ENCODE measurements around the gene C2. TPM values are rescaled to one million over a fixed set of nuclear protein-coding genes. Genes with fewer than 3 reads are reported as not detected.
"Not testable (repeated sequence)": the region's sequence is repeated elsewhere in the genome, so short reads cannot be mapped to it uniquely, and the experiment has no call there.

The C2 gene
- total and polyA plus RNA-seq, 8 donors: 1.7 to 24.6 (median 4.9) TPM; not detected in 1

DNA sequence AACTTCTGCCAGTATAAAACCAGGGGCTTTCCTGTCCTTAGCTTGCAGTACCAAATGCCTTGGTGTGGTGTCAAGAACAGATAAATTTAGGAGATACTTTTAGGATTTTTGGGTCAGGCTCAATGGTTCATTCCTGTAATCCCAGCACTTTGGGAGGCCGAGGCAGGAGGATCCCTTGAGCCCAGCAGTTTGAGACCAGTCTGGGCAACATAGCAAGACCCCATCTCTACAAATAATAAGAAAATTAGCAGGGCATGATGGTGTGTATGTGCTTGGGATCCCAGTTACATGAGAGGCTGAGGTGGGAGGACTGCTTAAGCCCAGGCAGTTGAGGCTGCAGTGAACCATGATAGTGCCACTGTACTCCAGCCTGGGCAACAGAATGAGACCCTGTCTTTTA is 22.5 kb upstream of the C2 start:
- Histone ChIP-seq H3K4me3 (no peak overlapping the region), H3K27me3 (no peaks in the 10 kb centered on the region), H3K9me3 (no peaks in the 10 kb centered on the region), H3K4me1 (peaks cover 16 to 43% (median 31%) of the 10 kb centered on the region in 4 donors), H3K27ac (no peak overlapping the region), H3K36me3 (no peaks in the 10 kb centered on the region)
- no peak for TF ChIP-seq EP300 (IDR thresholded peaks at IDR 0.05)
- no peak for DNase-seq
- WGBS, 5 donors: 81 to 100% (median 90%) methylated on average over 1 of the region's 1 CpG
- intact Hi-C loops (cut with DNase I; ENCODE audit: low total_unique reads): loop anchor here (5.0 kb wide), 1 partner anchor 47 kb away; no protein-coding TSS in a partner anchor

DNA sequence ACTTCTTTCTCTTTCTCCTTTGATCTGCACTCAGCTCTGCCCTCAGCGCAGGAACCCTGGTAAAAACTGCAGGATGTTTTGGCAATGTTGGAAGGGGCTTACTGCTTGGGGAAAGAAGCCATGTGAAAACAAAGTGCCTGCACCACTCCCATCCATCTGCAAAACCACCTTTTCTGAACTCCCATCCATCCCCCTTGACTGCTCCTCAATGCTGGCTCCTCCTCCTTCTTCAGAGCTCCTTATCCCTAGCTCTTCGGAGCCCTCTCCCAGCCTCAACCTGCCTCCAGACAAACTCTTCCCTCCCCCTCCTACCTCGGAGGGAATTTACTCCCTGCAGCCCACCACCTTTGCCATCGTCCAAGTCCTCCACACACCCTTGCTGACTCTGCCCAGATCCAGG is 21.4 kb upstream of the C2 start:
- Histone ChIP-seq H3K4me1 (peaks cover 11 to 36% (median 22%) of the 10 kb centered on the region in 4 donors), H3K4me3 (no peak overlapping the region), H3K36me3 (no peaks in the 10 kb centered on the region), H3K27ac (no peak overlapping the region), H3K9me3 (no peaks in the 10 kb centered on the region), H3K27me3 (no peaks in the 10 kb centered on the region)
- TF ChIP-seq EP300 (IDR thresholded peaks at IDR 0.05): no peak
- no peak for TF ChIP-seq POLR2A (IDR thresholded peaks at IDR 0.05)
- no peak for TF ChIP-seq POLR2AphosphoS5 (IDR thresholded peaks at IDR 0.05)
- TF ChIP-seq, protein P1, sequence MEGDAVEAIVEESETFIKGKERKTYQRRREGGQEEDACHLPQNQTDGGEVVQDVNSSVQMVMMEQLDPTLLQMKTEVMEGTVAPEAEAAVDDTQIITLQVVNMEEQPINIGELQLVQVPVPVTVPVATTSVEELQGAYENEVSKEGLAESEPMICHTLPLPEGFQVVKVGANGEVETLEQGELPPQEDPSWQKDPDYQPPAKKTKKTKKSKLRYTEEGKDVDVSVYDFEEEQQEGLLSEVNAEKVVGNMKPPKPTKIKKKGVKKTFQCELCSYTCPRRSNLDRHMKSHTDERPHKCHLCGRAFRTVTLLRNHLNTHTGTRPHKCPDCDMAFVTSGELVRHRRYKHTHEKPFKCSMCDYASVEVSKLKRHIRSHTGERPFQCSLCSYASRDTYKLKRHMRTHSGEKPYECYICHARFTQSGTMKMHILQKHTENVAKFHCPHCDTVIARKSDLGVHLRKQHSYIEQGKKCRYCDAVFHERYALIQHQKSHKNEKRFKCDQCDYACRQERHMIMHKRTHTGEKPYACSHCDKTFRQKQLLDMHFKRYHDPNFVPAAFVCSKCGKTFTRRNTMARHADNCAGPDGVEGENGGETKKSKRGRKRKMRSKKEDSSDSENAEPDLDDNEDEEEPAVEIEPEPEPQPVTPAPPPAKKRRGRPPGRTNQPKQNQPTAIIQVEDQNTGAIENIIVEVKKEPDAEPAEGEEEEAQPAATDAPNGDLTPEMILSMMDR (IDR thresholded peaks at IDR 0.05): no peak
- no peak for DNase-seq
- 30 to 46% (median 41%) methylated on average over 4 of the region's 4 CpGs for WGBS, 5 donors
- intact Hi-C loops (cut with DNase I; ENCODE audit: low total_unique reads): loop anchor here (5.0 kb wide), 1 partner anchor 46 kb away; no protein-coding TSS in a partner anchor

DNA sequence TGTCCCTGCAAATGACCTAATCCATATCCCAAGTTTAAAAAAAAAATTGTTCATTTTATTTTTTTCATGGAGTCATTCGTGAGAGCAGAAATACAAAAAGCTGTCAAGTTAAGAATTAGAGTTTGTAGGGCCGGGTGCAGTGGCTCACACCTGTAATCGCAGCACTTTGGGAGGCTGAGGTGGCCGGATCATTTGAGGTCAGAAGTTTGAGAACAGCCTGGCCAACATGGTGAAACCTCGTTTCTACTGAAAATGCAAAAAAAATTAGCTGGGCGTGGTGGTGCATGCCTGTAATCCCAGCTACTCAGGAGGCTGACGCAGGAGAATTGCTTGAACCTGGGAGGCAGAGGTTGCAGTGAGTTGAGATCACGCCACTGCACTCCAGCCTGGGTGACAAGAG is 20.8 kb upstream of the C2 start:
- intact Hi-C loops (cut with DNase I; ENCODE audit: low total_unique reads): loop anchor here (5.0 kb wide), 1 partner anchor 46 kb away; no protein-coding TSS in a partner anchor
- not testable (repeated sequence) for H3K9me3 ChIP-seq, H3K36me3 ChIP-seq, DNase-seq, H3K27me3 ChIP-seq, H3K4me3 ChIP-seq, H3K27ac ChIP-seq
- 74 to 82% (median 77%) methylated on average over 8 of the region's 8 CpGs for WGBS, 5 donors
- H3K4me1 ChIP-seq: peaks cover 9 to 36% (median 19%) of the 10 kb centered on the region in 4 donors

DNA sequence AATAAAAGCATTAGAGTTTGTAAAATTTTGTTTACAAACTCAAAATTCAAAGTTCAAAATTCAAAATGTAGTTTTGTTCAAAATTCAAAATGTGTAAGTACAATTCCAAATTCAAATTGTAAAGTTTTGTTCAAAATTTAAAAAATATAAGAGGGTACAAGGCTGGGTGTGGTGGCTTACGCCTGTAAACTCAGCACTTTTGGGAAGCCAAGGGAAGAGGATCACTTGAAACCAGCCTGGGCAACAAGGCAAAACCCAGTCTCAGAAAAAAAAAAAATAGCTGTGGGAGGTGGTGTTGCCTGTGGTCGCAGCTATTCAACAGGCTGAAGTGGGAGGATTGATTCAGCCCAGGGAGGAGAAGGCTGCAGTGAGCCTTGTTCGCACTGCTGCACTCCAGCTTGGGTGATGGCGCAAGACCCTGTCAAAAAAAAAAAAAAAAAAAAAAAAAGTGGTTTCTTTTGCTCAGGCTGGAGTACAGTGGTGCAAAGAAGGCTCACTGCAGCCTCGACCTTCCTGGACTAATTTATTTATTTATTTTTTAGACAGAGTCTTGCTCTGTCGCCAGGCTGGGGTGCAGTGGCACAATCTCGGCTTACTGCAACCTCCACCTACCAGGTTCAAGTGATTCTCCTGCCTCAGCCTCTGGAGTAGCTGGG is 20.2 kb upstream of the C2 start:
- TF ChIP-seq POLR2A (IDR thresholded peaks at IDR 0.05) (no peak), POLR2AphosphoS5 (IDR thresholded peaks at IDR 0.05) (no peak), EP300 (IDR thresholded peaks at IDR 0.05) (no peak)
- TF ChIP-seq, protein P1 (IDR thresholded peaks at IDR 0.05): no peak
- WGBS, 5 donors: 48 to 63% (median 59%) methylated on average over 7 of the region's 7 CpGs
- H3K4me1 ChIP-seq: peaks cover 9 to 38% (median 19%) of the 10 kb centered on the region in 4 donors
- no peak overlapping the region for H3K27ac ChIP-seq
- no peak for DNase-seq
- no peaks in the 10 kb centered on the region for H3K27me3 ChIP-seq
- H3K9me3 ChIP-seq: no peaks in the 10 kb centered on the region
- H3K4me3 ChIP-seq: no peak overlapping the region
- intact Hi-C loops (cut with DNase I; ENCODE audit: low total_unique reads): loop anchor here (5.0 kb wide), 1 partner anchor 45 kb away; no protein-coding TSS in a partner anchor
- H3K36me3 ChIP-seq: no peaks in the 10 kb centered on the region

DNA sequence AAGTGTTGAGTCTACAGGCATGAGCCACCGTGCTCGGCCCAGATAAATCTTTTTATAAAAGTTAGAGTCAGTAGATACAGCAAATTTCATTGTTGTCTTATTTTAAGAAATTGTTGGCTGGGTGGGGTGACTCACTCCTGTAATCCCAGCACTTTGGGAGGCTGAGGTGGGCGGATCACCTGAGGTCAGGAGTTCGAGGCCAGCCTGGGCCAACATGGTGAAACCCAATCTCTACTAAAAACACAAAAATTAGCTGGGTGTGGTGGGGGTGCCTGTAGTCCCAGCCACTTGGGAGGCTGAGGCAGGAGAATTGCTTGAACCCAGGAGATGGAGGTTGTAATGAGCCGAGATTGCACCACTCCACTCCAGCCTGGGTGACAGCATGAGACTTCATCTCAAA is 19.3 kb upstream of the C2 start:
- H3K9me3 ChIP-seq, H3K36me3 ChIP-seq, H3K27me3 ChIP-seq, DNase-seq, H3K4me3 ChIP-seq, H3K27ac ChIP-seq: not testable (repeated sequence)
- intact Hi-C loops (cut with DNase I; ENCODE audit: low total_unique reads): loop anchor here (5.0 kb wide), 1 partner anchor 44 kb away; no protein-coding TSS in a partner anchor
- peaks cover under 1 to 28% (median 10%) of the 10 kb centered on the region in 4 donors for H3K4me1 ChIP-seq
- WGBS, 5 donors: 81 to 89% (median 82%) methylated on average over 5 of the region's 5 CpGs

DNA sequence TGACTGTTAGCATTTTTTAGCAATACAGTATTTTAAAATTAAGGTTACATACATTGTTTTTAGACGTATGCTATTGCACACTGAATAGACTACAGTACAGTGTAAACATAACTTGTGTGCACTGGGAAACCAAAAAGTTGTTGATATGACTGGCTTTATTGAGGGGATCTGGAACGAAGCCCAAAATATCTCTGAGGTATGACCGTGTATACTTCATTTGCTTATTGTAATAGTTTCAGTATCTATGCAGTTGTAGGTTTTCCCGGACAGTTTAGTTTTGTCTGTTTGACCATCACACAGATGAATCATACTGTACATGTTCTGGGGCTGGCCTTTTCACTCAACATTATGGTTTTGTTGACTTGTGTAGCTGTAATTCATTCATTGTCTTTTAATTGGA is 18.7 kb upstream of the C2 start:
- TF ChIP-seq POLR2AphosphoS5 (IDR thresholded peaks at IDR 0.05) (no peak), POLR2A (IDR thresholded peaks at IDR 0.05) (no peak)
- intact Hi-C loops (cut with DNase I; ENCODE audit: low total_unique reads): loop anchor here (5.0 kb wide), 1 partner anchor 44 kb away; no protein-coding TSS in a partner anchor

DNA sequence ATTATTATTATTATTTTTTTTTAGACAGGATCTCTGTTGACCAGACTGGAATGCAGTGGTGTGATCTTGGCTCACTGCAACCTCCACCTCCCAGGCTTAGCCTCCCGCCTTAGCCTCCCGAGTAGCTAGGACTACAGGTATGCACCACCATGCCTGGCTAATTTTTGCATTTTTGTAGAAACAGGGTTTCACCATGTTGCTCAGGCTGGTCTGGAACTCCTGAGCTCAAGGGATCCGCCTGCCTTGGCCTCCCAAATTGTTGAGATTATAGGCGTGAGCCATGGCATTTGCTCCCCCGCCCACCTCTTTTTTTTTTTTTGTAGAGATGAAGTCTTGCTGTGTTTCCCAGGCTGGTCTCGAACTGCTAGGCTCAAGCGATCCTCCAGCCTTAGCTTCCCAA is 18.2 kb upstream of the C2 start:
- peaks cover 0 to 20% (median 6%) of the 10 kb centered on the region in 4 donors for H3K4me1 ChIP-seq
- H3K9me3 ChIP-seq, DNase-seq, H3K4me3 ChIP-seq, H3K27ac ChIP-seq, H3K36me3 ChIP-seq, H3K27me3 ChIP-seq: not testable (repeated sequence)
- intact Hi-C loops (cut with DNase I; ENCODE audit: low total_unique reads): loop anchor here (5.0 kb wide), 1 partner anchor 43 kb away; no protein-coding TSS in a partner anchor
- WGBS, 5 donors: 65 to 86% (median 79%) methylated on average over 7 of the region's 7 CpGs

More for the DNA sequence above, 18.7 kb upstream of the C2 start:
- Histone ChIP-seq H3K9me3 (no peaks in the 10 kb centered on the region), H3K4me1 (peaks cover 0 to 23% (median 7%) of the 10 kb centered on the region in 4 donors), H3K36me3 (no peaks in the 10 kb centered on the region), H3K27ac (no peak overlapping the region), H3K27me3 (no peaks in the 10 kb centered on the region), H3K4me3 (no peak overlapping the region)
- 11 to 27% (median 18%) methylated on average over 4 of the region's 4 CpGs for WGBS, 5 donors
- DNase-seq: no peak

Data from stomach (tissue), 9 donors.